ENCODE measurements around the gene CAD.
"Not testable (repeated sequence)": the region's sequence is repeated elsewhere in the genome, so short reads cannot be mapped to it uniquely, and the experiment has no call there.

The CAD gene

GRCh38 chr2:27175330-27175729 is 41.8 kb upstream of the CAD start:
- ATAC-seq (ENCODE audit: low read depth) = no peak
- DNase-seq (ENCODE audit: low spot score) = no peak
- peaks cover 30% of the 10 kb centered on the region for H3K27me3 ChIP-seq (ENCODE audit: insufficient read depth, poor library complexity, severe bottlenecking)
- no peak overlapping the region for H3K27ac ChIP-seq (ENCODE audit: poor library complexity, severe bottlenecking)
- no peaks in the 10 kb centered on the region for H3K4me1 ChIP-seq (ENCODE audit: insufficient read depth, poor library complexity, severe bottlenecking)
- TF ChIP-seq CTCF (IDR thresholded peaks at IDR 0.05; ENCODE audit: poor library complexity, severe bottlenecking) = no peak
- no peaks in the 10 kb centered on the region for H3K9me3 ChIP-seq (ENCODE audit: severe bottlenecking)
- H3K4me3 ChIP-seq (ENCODE audit: severe bottlenecking) = no peak overlapping the region
- no peaks in the 10 kb centered on the region for H3K36me3 ChIP-seq (ENCODE audit: low read depth)

GRCh38 chr2:27175781-27176180 is 41.4 kb upstream of the CAD start:
- H3K27ac ChIP-seq (ENCODE audit: poor library complexity, severe bottlenecking); H3K36me3 ChIP-seq (ENCODE audit: low read depth); H3K4me1 ChIP-seq (ENCODE audit: insufficient read depth, poor library complexity, severe bottlenecking); H3K9me3 ChIP-seq (ENCODE audit: severe bottlenecking); DNase-seq (ENCODE audit: low spot score); H3K4me3 ChIP-seq (ENCODE audit: severe bottlenecking); ATAC-seq (ENCODE audit: low read depth): not testable (repeated sequence)
- peaks cover 30% of the 10 kb centered on the region for H3K27me3 ChIP-seq (ENCODE audit: insufficient read depth, poor library complexity, severe bottlenecking)

- no peak overlapping the region for H3K27ac ChIP-seq (ENCODE audit: poor library complexity, severe bottlenecking)
- DNase-seq (ENCODE audit: low spot score) (no peak), ATAC-seq (ENCODE audit: low read depth) (no peak)
- H3K27me3 ChIP-seq (ENCODE audit: insufficient read depth, poor library complexity, severe bottlenecking) = peaks cover 20% of the 10 kb centered on the region
- no peak overlapping the region for H3K4me3 ChIP-seq (ENCODE audit: severe bottlenecking)
- no peaks in the 10 kb centered on the region for H3K9me3 ChIP-seq (ENCODE audit: severe bottlenecking)
- H3K4me1 ChIP-seq (ENCODE audit: insufficient read depth, poor library complexity, severe bottlenecking) = no peaks in the 10 kb centered on the region
- TF ChIP-seq CTCF (IDR thresholded peaks at IDR 0.05; ENCODE audit: poor library complexity, severe bottlenecking) = no peak
- H3K36me3 ChIP-seq (ENCODE audit: low read depth) = no peaks in the 10 kb centered on the region
Observed at GRCh38 chr2:27177441-27178351, 39.5 kb upstream of the CAD start.

GRCh38 chr2:27178469-27178868 is 38.7 kb upstream of the CAD start:
- ATAC-seq (ENCODE audit: low read depth) (no peak), DNase-seq (ENCODE audit: low spot score) (no peak)
- no peak for TF ChIP-seq CTCF (IDR thresholded peaks at IDR 0.05; ENCODE audit: poor library complexity, severe bottlenecking)
- no peaks in the 10 kb centered on the region for H3K36me3 ChIP-seq (ENCODE audit: low read depth)
- H3K4me1 ChIP-seq (ENCODE audit: insufficient read depth, poor library complexity, severe bottlenecking) = no peaks in the 10 kb centered on the region
- H3K9me3 ChIP-seq (ENCODE audit: severe bottlenecking) = no peaks in the 10 kb centered on the region
- H3K27ac ChIP-seq (ENCODE audit: poor library complexity, severe bottlenecking) = no peak overlapping the region
- H3K27me3 ChIP-seq (ENCODE audit: insufficient read depth, poor library complexity, severe bottlenecking) = peaks cover 16% of the 10 kb centered on the region
- no peak overlapping the region for H3K4me3 ChIP-seq (ENCODE audit: severe bottlenecking)

- Histone ChIP-seq H3K4me3 (ENCODE audit: severe bottlenecking) (no peak overlapping the region), H3K27me3 (ENCODE audit: insufficient read depth, poor library complexity, severe bottlenecking) (peaks cover 6% of the 10 kb centered on the region), H3K4me1 (ENCODE audit: insufficient read depth, poor library complexity, severe bottlenecking) (no peaks in the 10 kb centered on the region), H3K36me3 (ENCODE audit: low read depth) (no peaks in the 10 kb centered on the region), H3K27ac (ENCODE audit: poor library complexity, severe bottlenecking) (no peak overlapping the region), H3K9me3 (ENCODE audit: severe bottlenecking) (no peaks in the 10 kb centered on the region)
- ATAC-seq (ENCODE audit: low read depth) (no peak), DNase-seq (ENCODE audit: low spot score) (no peak)
- no peak for TF ChIP-seq CTCF (IDR thresholded peaks at IDR 0.05; ENCODE audit: poor library complexity, severe bottlenecking)
Observed at GRCh38 chr2:27179344-27180000, 37.7 kb upstream of the CAD start.
